Gastroesophageal sphincter (tissue), 4 donors: Measurements from ENCODE around the gene TFF2. TPM values are rescaled to one million over a fixed set of nuclear protein-coding genes. Genes with fewer than 3 reads are reported as not detected.

Experiments
- ATAC-seq: fragments of 150-250 bp; one replicate; pipeline ENCODE4 v1.9.1; 2016; ENCODE audit warnings: mild to moderate bottlenecking, moderate library complexity
- H3K27ac ChIP-seq, 4 donors: fragments of 200-600 bp; sonication (generic) in 3 of 4; 1 replicate in 3 of 4; 2 replicates in 1 of 4; pipeline ENCODE4 v1.5.1; 2016 to 2019
- H3K27me3 ChIP-seq: fragments of 200-600 bp; sonication (generic); one replicate; pipeline ENCODE4 v1.5.1; 2019
- H3K36me3 ChIP-seq, 2 donors: fragments of 200-600 bp; sonication (generic); one replicate each; pipeline ENCODE4 v1.5.1; 2019; ENCODE audit warnings: control low read depth in 1 of 2
- H3K4me1 ChIP-seq, 3 donors: fragments of 200-600 bp; sonication (generic); 1 replicate in 2 of 3; 2 replicates in 1 of 3; pipeline ENCODE4 v1.5.1; 2016 to 2019; ENCODE audit warnings: control low read depth in 2 of 3
- H3K4me3 ChIP-seq, 2 donors: fragments of 200-600 bp; sonication (generic); one replicate each; pipeline ENCODE4 v1.5.1; 2019; ENCODE audit warnings: mild to moderate bottlenecking in 1 of 2, moderate library complexity in 1 of 2
- H3K9me3 ChIP-seq, 3 donors: fragments of 200-600 bp; sonication (generic); one replicate each; pipeline ENCODE4 v1.5.1; 2017 to 2019; ENCODE audit warnings: control low read depth in 2 of 3
- CTCF ChIP-seq, 4 experiments: fragments of 200-600 bp in 2 of 4; fragments of 450-650 bp in 2 of 4; sonication (generic) in 1 of 4; IDR thresholded peaks; one replicate each; pipeline ENCODE4 v1.5.1; 2017 to 2019; ENCODE audit warnings: antibody characterized with exemption in 4 of 4, mild to moderate bottlenecking in 2 of 4, moderate library complexity in 2 of 4
- EP300 ChIP-seq: sonication (generic); formaldehyde crosslinking; IDR thresholded peaks from one replicate; pipeline ENCODE4 v1.6.1; 2017; ENCODE audit warnings: antibody characterized with exemption, mild to moderate bottlenecking
- POLR2A ChIP-seq, 2 donors: fragments of 450-650 bp; IDR thresholded peaks; one replicate each; pipeline ENCODE4 v1.6.1; 2017; ENCODE audit warnings: antibody characterized with exemption in 2 of 2, mild to moderate bottlenecking in 2 of 2, moderate library complexity in 1 of 2
- POLR2AphosphoS5 ChIP-seq: sonication (generic); formaldehyde crosslinking; IDR thresholded peaks from one replicate; pipeline ENCODE4 v1.6.1; 2017; ENCODE audit warnings: antibody characterized with exemption
- WGBS, 2 donors: methylation state at CpG; one replicate each; pipeline ENCODE4 v1.1.5; 2018; ENCODE audit warnings: low coverage in 1 of 2; 5-methylcytosine and 5-hydroxymethylcytosine counted together
- total RNA-seq, 4 donors: library from RNA; depleted of rRNA; stranded (reverse); fragments of >200 nt; gene quantifications; one replicate each; pipeline ENCODE4 v1.1.0, GENCODE V29; 2016

The TFF2 gene
- not detected for total RNA-seq

- H3K9me3 ChIP-seq: peaks cover 0 to 25% (median 0%) of the 10 kb centered on the region in 3 donors
- H3K27me3 ChIP-seq: peaks cover 49% of the 10 kb centered on the region
- WGBS, 2 donors: 78% methylated on average over 9 of the region's 13 CpGs; no CpG with 5 or more reads in 1 of the 2 donors
- no peaks in the 10 kb centered on the region for H3K4me1 ChIP-seq
- no peaks in the 10 kb centered on the region for H3K36me3 ChIP-seq
- no peak within 1 kb of the TSS for H3K27ac ChIP-seq
- TF ChIP-seq POLR2A (IDR thresholded peaks at IDR 0.05): no peak
- TF ChIP-seq CTCF (IDR thresholded peaks at IDR 0.05): no peak
- TF ChIP-seq EP300: no peak
- no peak for TF ChIP-seq POLR2AphosphoS5
- no peak within 1 kb of the TSS for H3K4me3 ChIP-seq
- ATAC-seq: no peak
Observed at GRCh38 chr21:42350927-42351426, at the start of gene TFF2. Gene TFF2, minus strand, starts transcription at chr21:42350994. Its CDS starts 37 bp downstream, at chr21:42350957.

GRCh38 chr21:42400525-42400924, 49.7 kb upstream of the TFF2 start:
- no peak overlapping the region for H3K27ac ChIP-seq
- no peak overlapping the region for H3K4me3 ChIP-seq
- 80% methylated on average over 3 to 4 of the region's 4 CpGs for WGBS, 2 donors
- no peaks in the 10 kb centered on the region for H3K36me3 ChIP-seq
- no peak for TF ChIP-seq POLR2AphosphoS5
- TF ChIP-seq EP300: no peak
- TF ChIP-seq CTCF (IDR thresholded peaks at IDR 0.05): no peak
- no peak for TF ChIP-seq POLR2A (IDR thresholded peaks at IDR 0.05)
- no peaks in the 10 kb centered on the region for H3K4me1 ChIP-seq
- no peak for ATAC-seq
- peaks cover 0 to 12% (median 0%) of the 10 kb centered on the region in 3 donors for H3K9me3 ChIP-seq
- H3K27me3 ChIP-seq: peaks cover 14% of the 10 kb centered on the region

GRCh38 chr21:42398436-42399028, 47.7 kb upstream of the TFF2 start:
- H3K4me3 ChIP-seq: no peak overlapping the region
- no peak overlapping the region for H3K27ac ChIP-seq
- no peaks in the 10 kb centered on the region for H3K36me3 ChIP-seq
- peaks cover 0 to 12% (median 0%) of the 10 kb centered on the region in 3 donors for H3K9me3 ChIP-seq
- 43 to 79% methylated on average over 5 to 6 of the region's 12 CpGs for WGBS, 2 donors
- H3K4me1 ChIP-seq: no peaks in the 10 kb centered on the region
- H3K27me3 ChIP-seq: peaks cover 19% of the 10 kb centered on the region
- TF ChIP-seq CTCF (IDR thresholded peaks at IDR 0.05) (no peak), POLR2A (IDR thresholded peaks at IDR 0.05) (no peak), EP300 (no peak), POLR2AphosphoS5 (no peak)
- no peak for ATAC-seq

- H3K9me3 ChIP-seq: peaks cover 0 to 12% (median 0%) of the 10 kb centered on the region in 3 donors
- ATAC-seq: no peak
- no peaks in the 10 kb centered on the region for H3K36me3 ChIP-seq
- WGBS, 2 donors: 77 to 91% methylated on average over 6 to 7 of the region's 14 CpGs
- no peaks in the 10 kb centered on the region for H3K4me1 ChIP-seq
- no peak for TF ChIP-seq CTCF (IDR thresholded peaks at IDR 0.05)
- TF ChIP-seq POLR2A (IDR thresholded peaks at IDR 0.05): no peak
- no peak for TF ChIP-seq POLR2AphosphoS5
- TF ChIP-seq EP300: no peak
- no peak overlapping the region for H3K27ac ChIP-seq
- H3K4me3 ChIP-seq: no peak overlapping the region
- H3K27me3 ChIP-seq: peaks cover 21% of the 10 kb centered on the region
Observed at GRCh38 chr21:42397746-42398394, 47.1 kb upstream of the TFF2 start.
